CD4-positive, alpha-beta T cell treated with Interferon gamma for 1 hour (primary cell): ENCODE results near the gene ASB15.

Experiments used
- DNase-seq: peaks from one replicate; pipeline ENCODE4 v3.0.0-alpha.2; 2020

The ASB15 gene

GRCh38 chr7:123666492-123666891 lies 64.9 kb downstream of the ASB15 start:
- no peak for DNase-seq

- DNase-seq: no peak
Measured at GRCh38 chr7:123669485-123669884, 67.9 kb downstream of the ASB15 start.

GRCh38 chr7:123673137-123673732 lies 71.6 kb downstream of the ASB15 start:
- no peak for DNase-seq

DNA sequence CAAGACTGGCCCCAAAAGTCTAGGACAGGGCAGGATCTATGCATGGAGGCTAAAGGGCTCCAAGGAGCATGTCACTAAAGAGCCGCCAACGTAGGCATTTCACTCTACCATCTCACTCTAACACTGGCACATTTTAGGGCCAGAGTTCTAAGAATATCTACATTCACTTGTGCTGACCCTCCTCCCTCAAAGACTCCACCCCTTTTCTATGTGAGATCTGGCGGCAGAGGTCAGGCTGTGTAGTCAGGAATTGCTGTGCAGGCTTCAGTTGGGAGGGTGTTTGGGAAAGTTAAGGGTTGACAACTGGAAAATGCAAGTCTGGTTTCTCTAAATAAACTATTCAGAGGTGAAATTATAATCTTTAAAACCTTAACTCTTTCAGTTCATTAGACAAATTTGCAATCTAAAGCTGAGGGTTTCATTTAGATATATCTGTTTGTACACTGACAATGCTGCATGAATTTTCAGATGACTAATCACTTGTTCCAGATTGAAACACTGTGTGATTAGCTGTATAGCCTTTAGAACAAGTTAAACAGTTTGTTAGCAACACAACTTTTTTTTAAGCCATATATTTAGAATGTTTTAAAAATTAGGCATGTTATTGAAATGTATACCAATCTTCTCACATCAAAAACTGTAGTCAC lies 72.3 kb downstream of the ASB15 start:
- DNase-seq: no peak

DNA sequence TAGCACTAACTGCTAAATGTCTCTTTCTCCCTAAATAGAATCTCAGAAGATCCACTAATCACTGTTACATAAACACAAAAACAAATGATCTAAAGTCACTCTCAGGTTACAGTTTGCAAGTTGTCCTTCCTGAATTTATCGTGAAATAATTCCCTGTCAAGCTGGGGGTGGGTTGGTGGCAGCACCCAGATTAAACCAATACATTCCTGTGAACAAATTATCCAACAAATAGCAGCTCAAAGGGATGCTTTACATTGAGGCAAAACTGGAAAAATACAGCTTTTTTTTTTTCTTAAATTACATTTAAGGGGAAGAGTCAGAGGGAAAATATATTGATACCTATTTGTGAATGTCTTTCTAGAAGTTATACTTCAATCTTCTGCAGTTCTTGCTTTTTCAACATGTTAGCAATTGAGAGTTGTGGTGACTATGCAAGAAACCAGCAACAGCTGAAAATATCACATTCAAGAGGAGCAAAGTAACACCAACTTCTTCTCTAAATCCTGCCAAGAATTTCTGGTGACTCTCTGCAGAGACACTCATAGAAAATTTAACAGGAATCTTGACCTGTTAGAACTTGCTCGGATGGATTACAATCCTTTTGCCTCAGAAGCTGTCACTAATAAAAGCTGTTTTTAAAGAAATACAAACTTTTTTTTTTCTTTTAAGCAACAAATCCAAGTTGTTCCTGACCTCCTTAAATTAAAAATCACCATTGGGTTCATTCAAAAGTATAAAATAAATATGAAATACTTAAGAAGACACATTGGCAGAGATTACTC lies 73.0 kb downstream of the ASB15 start:
- no peak for DNase-seq

DNA sequence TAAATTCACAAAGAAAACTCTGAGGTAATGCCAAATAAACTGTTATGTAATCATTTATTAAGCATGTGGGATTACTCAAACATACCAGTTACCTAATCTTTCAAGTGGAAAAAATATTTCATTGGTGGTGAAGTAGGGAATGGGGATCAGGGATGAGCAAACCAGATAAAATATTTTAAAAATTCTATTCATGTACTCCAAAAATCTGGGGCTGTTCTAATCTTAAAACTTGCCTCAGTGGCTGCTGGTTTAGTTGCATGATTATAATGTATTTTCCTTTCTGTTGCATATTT lies 73.5 kb downstream of the ASB15 start:
- no peak for DNase-seq

- DNase-seq: no peak
Measured at GRCh38 chr7:123677061-123677715, 75.6 kb downstream of the ASB15 start.

DNA sequence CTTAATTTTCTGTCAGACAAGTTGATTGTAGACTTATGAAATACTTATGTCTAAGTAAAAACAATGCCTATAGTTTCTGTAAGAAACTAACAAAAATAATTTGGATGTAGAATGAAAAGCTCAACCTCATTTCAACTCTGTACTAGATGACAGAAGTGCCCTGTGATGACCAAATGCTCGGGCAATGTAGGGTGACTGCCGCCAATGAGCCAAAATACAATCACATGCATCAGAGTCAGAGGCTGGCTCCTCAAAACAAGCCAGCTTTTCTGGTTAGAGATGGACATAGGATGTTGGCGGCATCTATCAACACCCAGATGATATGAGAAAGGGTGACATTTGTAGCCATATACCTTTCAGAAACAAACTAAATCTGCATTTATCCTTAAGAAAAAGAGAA lies 78.0 kb downstream of the ASB15 start:
- no peak for DNase-seq

DNA sequence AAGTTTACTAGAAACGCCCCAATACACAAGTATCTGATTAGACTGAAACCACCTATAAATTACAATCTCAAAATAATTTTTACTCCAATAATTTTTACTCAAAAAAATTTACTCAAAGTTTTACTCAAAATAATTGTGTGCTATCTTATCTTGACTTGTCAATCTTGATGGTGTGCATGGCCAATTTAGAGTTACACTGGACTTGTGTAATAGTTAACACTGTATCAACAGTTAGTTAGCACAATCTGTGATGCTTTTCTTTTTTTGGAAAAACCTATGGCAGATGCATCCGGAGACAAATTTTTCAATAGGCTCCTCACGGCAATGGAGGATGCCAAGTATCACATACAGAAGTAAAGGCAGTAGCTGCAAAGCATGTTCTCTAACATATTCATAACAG lies 79.0 kb downstream of the ASB15 start:
- DNase-seq: no peak

- no peak for DNase-seq
Measured at GRCh38 chr7:123681561-123681960, 79.9 kb downstream of the ASB15 start.

- DNase-seq: no peak
Measured at GRCh38 chr7:123682690-123683089, 81.1 kb downstream of the ASB15 start.

GRCh38 chr7:123687161-123687560 lies 85.5 kb downstream of the ASB15 start:
- DNase-seq: no peak

DNA sequence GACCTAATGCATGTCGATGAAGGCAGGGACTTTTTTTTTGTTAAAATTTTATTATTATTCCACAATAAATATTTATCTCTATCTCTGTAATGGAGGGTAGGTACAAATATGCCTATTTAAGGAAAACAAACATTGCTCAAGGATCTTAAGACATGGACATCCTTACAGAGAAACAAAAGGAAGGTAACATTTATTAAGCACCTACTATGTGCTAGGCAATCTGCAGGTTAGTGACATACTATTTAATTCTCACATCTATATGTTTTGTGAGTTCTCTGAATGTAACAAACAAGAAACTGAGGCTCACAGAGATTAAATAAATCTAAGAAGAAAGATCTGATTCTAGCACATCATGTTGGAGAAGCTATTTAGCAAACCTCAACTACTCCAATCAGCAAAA lies 86.1 kb downstream of the ASB15 start:
- no peak for DNase-seq
